Osteoblast (primary cell): ENCODE data around the gene POLR2F. TPM values are rescaled to one million over a fixed set of nuclear protein-coding genes. Genes with fewer than 3 reads are reported as not detected.
A peak's percentile ranks its signal among the peaks of the same experiment; 100 is the strongest.

Source experiments
- DNase-seq: peaks from one replicate; pipeline ENCODE4 v3.0.0; 2011; ENCODE audit warnings: low spot score, mixed read lengths; ENCODE audit not compliant: insufficient read length; ENCODE audit errors: missing footprints
- H2AFZ ChIP-seq: 2 replicates; pipeline ENCODE4 v1.6.0; 2011; ENCODE audit warnings: mild to moderate bottlenecking, low read length
- H3K27ac ChIP-seq: 2 replicates; pipeline ENCODE4 v1.5.1; 2011; ENCODE audit warnings: mild to moderate bottlenecking, low read depth, low read length, moderate library complexity
- H3K27me3 ChIP-seq: 2 replicates; pipeline ENCODE4 v1.6.0; 2012; ENCODE audit warnings: mild to moderate bottlenecking, control low read depth, inconsistent platforms, low read length, moderate library complexity; ENCODE audit not compliant: insufficient read depth
- H3K36me3 ChIP-seq: 2 replicates; pipeline ENCODE4 v1.5.1; 2011; ENCODE audit warnings: mild to moderate bottlenecking, low read length, control low read depth, moderate library complexity; ENCODE audit not compliant: insufficient read depth
- H3K4me1 ChIP-seq: 2 replicates; pipeline ENCODE4 v1.5.1; 2011; ENCODE audit warnings: mild to moderate bottlenecking, low read length, control low read depth, moderate library complexity; ENCODE audit not compliant: insufficient read depth
- H3K4me2 ChIP-seq: 2 replicates; pipeline ENCODE4 v1.6.0; 2011; ENCODE audit warnings: mild to moderate bottlenecking, low read length; ENCODE audit not compliant: insufficient read depth
- H3K4me3 ChIP-seq: fragments of 200-600 bp; sonication (generic); 3 replicates; pipeline ENCODE4 v1.5.1; 2012; ENCODE audit warnings: mild to moderate bottlenecking, low read length, inconsistent platforms; ENCODE audit not compliant: insufficient read depth
- H3K79me2 ChIP-seq: 2 replicates; pipeline ENCODE4 v1.6.0; 2012; ENCODE audit warnings: mild to moderate bottlenecking, low read length, control low read depth, inconsistent platforms; ENCODE audit not compliant: insufficient read depth
- H3K9me3 ChIP-seq: 2 replicates; pipeline ENCODE4 v1.5.1; 2011; ENCODE audit warnings: low read depth, low read length, control low read depth
- H4K20me1 ChIP-seq: 2 replicates; pipeline ENCODE4 v1.6.0; 2012; ENCODE audit warnings: mild to moderate bottlenecking, low read length, control low read depth; ENCODE audit not compliant: insufficient read depth
- total RNA-seq: library from RNA; depleted of rRNA; stranded (reverse); fragments of >200 nt; gene quantifications from 2 replicates; pipeline ENCODE4 v1.2.3, GENCODE V29; 2012
- TF ChIP-seq, protein P1 (sequence below): IDR thresholded peaks from 2 replicates; pipeline ENCODE4 v1.5.1; 2011; ENCODE audit warnings: mild to moderate bottlenecking, low read depth, low read length, moderate library complexity; ENCODE audit errors: extremely low read depth

The POLR2F gene
- total RNA-seq, 1 donor: 14.8 TPM

- no peak overlapping the region for H3K4me2 ChIP-seq
- no peaks in the 10 kb centered on the region for H3K36me3 ChIP-seq
- no peak overlapping the region for H2AFZ ChIP-seq
- no peaks in the 10 kb centered on the region for H3K27me3 ChIP-seq
- H3K9me3 ChIP-seq: no peaks in the 10 kb centered on the region
- no peaks in the 10 kb centered on the region for H3K79me2 ChIP-seq
- no peak overlapping the region for H3K27ac ChIP-seq
- no peaks in the 10 kb centered on the region for H4K20me1 ChIP-seq
- no peak overlapping the region for H3K4me3 ChIP-seq
- peak; percentile 73 for DNase-seq
- TF ChIP-seq, protein P1, sequence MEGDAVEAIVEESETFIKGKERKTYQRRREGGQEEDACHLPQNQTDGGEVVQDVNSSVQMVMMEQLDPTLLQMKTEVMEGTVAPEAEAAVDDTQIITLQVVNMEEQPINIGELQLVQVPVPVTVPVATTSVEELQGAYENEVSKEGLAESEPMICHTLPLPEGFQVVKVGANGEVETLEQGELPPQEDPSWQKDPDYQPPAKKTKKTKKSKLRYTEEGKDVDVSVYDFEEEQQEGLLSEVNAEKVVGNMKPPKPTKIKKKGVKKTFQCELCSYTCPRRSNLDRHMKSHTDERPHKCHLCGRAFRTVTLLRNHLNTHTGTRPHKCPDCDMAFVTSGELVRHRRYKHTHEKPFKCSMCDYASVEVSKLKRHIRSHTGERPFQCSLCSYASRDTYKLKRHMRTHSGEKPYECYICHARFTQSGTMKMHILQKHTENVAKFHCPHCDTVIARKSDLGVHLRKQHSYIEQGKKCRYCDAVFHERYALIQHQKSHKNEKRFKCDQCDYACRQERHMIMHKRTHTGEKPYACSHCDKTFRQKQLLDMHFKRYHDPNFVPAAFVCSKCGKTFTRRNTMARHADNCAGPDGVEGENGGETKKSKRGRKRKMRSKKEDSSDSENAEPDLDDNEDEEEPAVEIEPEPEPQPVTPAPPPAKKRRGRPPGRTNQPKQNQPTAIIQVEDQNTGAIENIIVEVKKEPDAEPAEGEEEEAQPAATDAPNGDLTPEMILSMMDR: no peak
- H3K4me1 ChIP-seq: no peaks in the 10 kb centered on the region
These were observed 35.9 kb downstream of the POLR2F start for GRCh38 chr22:37989146-37990045.

GRCh38 chr22:37990301-37990700 lies 36.8 kb downstream of the POLR2F start:
- H3K79me2 ChIP-seq: no peaks in the 10 kb centered on the region
- no peaks in the 10 kb centered on the region for H3K4me1 ChIP-seq
- H3K4me3 ChIP-seq: no peak overlapping the region
- no peak for DNase-seq
- H4K20me1 ChIP-seq: no peaks in the 10 kb centered on the region
- H3K36me3 ChIP-seq: no peaks in the 10 kb centered on the region
- TF ChIP-seq, protein P1: no peak
- H3K9me3 ChIP-seq: no peaks in the 10 kb centered on the region
- H3K4me2 ChIP-seq: no peak overlapping the region
- H3K27ac ChIP-seq: no peak overlapping the region
- no peaks in the 10 kb centered on the region for H3K27me3 ChIP-seq
- no peak overlapping the region for H2AFZ ChIP-seq

DNA sequence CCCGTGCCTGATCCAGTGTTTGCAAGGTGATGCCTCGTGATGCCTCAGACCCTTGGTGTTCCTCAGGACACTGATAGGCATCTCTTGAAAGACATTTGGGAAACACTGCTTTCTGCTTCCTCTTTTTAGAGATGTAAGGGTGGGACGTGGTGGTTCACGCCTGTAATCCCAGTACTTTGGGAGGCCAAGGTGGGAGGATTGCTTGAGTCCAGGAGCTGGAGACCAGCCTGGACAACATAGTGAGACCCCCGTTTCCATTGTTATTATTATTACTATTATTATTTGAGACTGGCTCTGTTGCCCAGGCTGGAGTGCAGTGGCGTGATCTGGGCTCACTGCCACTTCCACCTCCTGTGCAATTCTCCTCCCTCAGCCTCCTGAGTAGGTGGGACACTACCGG lies 37.4 kb downstream of the POLR2F start:
- no peaks in the 10 kb centered on the region for H3K4me1 ChIP-seq
- no peak overlapping the region for H3K4me3 ChIP-seq
- TF ChIP-seq, protein P1: no peak
- H3K27me3 ChIP-seq: no peaks in the 10 kb centered on the region
- H3K36me3 ChIP-seq: no peaks in the 10 kb centered on the region
- DNase-seq: peak; percentile 53
- H3K27ac ChIP-seq: no peak overlapping the region
- no peaks in the 10 kb centered on the region for H4K20me1 ChIP-seq
- no peaks in the 10 kb centered on the region for H3K79me2 ChIP-seq
- H3K4me2 ChIP-seq: no peak overlapping the region
- no peaks in the 10 kb centered on the region for H3K9me3 ChIP-seq
- H2AFZ ChIP-seq: no peak overlapping the region

DNA sequence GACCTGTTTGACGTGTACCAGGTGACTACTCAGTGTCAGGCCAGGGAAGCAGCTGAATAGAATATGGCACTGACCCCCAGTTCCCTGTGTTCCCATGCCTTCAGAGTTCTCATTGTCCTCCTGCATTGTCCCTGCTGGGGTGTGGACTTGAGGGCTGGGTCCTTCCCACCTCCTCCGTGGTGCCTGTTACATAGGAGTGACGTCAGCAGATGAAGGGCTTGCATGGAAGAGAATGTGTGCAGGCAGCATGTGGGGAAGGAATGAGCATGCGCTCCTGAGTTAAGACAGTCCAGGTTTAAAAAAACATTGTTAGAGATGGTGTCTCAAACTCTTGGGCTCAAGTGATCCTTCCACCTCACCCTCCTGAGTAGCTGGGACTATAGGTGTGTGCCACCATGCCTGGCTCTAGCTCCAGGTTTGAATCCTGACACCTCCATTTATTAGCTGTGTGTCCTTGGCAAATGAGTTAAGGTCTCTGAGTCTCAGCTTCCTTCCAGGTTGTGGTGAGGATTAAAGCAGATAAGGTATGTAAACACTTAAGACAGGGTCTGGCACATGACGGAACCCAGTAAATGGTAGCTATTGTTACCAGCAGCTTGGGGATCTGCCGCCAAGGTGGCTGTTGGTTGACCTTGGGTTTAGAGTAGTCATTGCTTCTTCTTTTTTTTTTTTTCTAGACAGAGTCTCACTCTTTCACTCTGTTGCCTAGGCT lies 38.4 kb downstream of the POLR2F start:
- H3K9me3 ChIP-seq: no peaks in the 10 kb centered on the region
- H3K36me3 ChIP-seq: no peaks in the 10 kb centered on the region
- H3K27ac ChIP-seq: no peak overlapping the region
- no peaks in the 10 kb centered on the region for H4K20me1 ChIP-seq
- H3K79me2 ChIP-seq: no peaks in the 10 kb centered on the region
- no peak overlapping the region for H2AFZ ChIP-seq
- TF ChIP-seq, protein P1: no peak
- H3K4me3 ChIP-seq: no peak overlapping the region
- H3K4me1 ChIP-seq: no peaks in the 10 kb centered on the region
- H3K27me3 ChIP-seq: no peaks in the 10 kb centered on the region
- peak; percentile 62 for DNase-seq
- no peak overlapping the region for H3K4me2 ChIP-seq
